ENCODE results near the gene CABLES1.

GRCh38 chr18:23179416-23179815, 44.1 kb downstream of the CABLES1 start:
- no peak for TF ChIP-seq CTCF (conservative IDR thresholded peaks at IDR 0.05; ENCODE audit: low read depth, low read length)
- TF ChIP-seq RFX5 (IDR thresholded peaks at IDR 0.05; ENCODE audit: low read depth, low read length), result no peak
- TF ChIP-seq NFE2L2 (IDR thresholded peaks at IDR 0.05; ENCODE audit: low read depth, low read length), result no peak
- TF ChIP-seq USF2 (IDR thresholded peaks at IDR 0.05; ENCODE audit: low read depth, low read length), result no peak
- no peak for TF ChIP-seq POLR2A (IDR thresholded peaks at IDR 0.05; ENCODE audit: low read depth, low read length)
- TF ChIP-seq CEBPB (IDR thresholded peaks at IDR 0.05; ENCODE audit: low read depth, low read length), result no peak
- TF ChIP-seq BHLHE40 (IDR thresholded peaks at IDR 0.05; ENCODE audit: low read depth, low read length), result no peak
- no peak for TF ChIP-seq MAZ (IDR thresholded peaks at IDR 0.05; ENCODE audit: borderline replicate concordance, low read depth, low read length)
